NB4 (cell line): ENCODE results near the gene EPS8.

Source experiments
- DNase-seq: peaks from one replicate; pipeline ENCODE4 v3.0.0; 2010; ENCODE audit warnings: low read depth
- H3K4me3 ChIP-seq: one replicate; pipeline ENCODE4 v1.5.1; 2011; ENCODE audit warnings: mild to moderate bottlenecking, low read depth, low read length, moderate library complexity
- CTCF ChIP-seq: IDR thresholded peaks from one replicate; pipeline ENCODE4 v1.5.1; 2012; ENCODE audit warnings: low read depth, low read length
- MAX ChIP-seq: IDR thresholded peaks from 2 replicates; pipeline ENCODE4 v1.6.1; 2011; ENCODE audit warnings: low read depth, low read length
- MYC ChIP-seq: IDR thresholded peaks from 2 replicates; pipeline ENCODE4 v1.6.1; 2011; ENCODE audit warnings: low read depth, low read length
- POLR2A ChIP-seq: IDR thresholded peaks from 2 replicates; pipeline ENCODE4 v1.6.1; 2011; ENCODE audit warnings: mild to moderate bottlenecking; ENCODE audit not compliant: insufficient read length; ENCODE audit errors: extremely low read depth

The EPS8 gene

GRCh38 chr12:15779925-15780324 lies 9.3 kb downstream of the EPS8 start:
- TF ChIP-seq POLR2A (no peak), MYC (no peak), MAX (no peak), CTCF (no peak)
- DNase-seq = no peak
- H3K4me3 ChIP-seq = no peak overlapping the region

- DNase-seq = no peak
- H3K4me3 ChIP-seq = no peak overlapping the region
- TF ChIP-seq MYC = no peak
- no peak for TF ChIP-seq CTCF
- TF ChIP-seq POLR2A = no peak
- TF ChIP-seq MAX = no peak
Observed at GRCh38 chr12:15778126-15778525, 11.1 kb downstream of the EPS8 start.

GRCh38 chr12:15777355-15778012 lies 11.7 kb downstream of the EPS8 start:
- TF ChIP-seq MYC (no peak), MAX (no peak), POLR2A (no peak), CTCF (no peak)
- H3K4me3 ChIP-seq = no peak overlapping the region
- DNase-seq = no peak

GRCh38 chr12:15776532-15776931 lies 12.7 kb downstream of the EPS8 start:
- TF ChIP-seq POLR2A = no peak
- TF ChIP-seq MAX = no peak
- no peak for TF ChIP-seq MYC
- TF ChIP-seq CTCF = no peak
- H3K4me3 ChIP-seq = no peak overlapping the region
- DNase-seq = no peak

- no peak for DNase-seq
- no peak overlapping the region for H3K4me3 ChIP-seq
- TF ChIP-seq CTCF (no peak), MYC (no peak), MAX (no peak), POLR2A (no peak)
Observed at GRCh38 chr12:15774819-15775218, 14.4 kb downstream of the EPS8 start.
